Measurements from ENCODE around the gene OTUD4.
"Not testable (repeated sequence)": the region's sequence is repeated elsewhere in the genome, so short reads cannot be mapped to it uniquely, and the experiment has no call there.

Gene OTUD4

DNA sequence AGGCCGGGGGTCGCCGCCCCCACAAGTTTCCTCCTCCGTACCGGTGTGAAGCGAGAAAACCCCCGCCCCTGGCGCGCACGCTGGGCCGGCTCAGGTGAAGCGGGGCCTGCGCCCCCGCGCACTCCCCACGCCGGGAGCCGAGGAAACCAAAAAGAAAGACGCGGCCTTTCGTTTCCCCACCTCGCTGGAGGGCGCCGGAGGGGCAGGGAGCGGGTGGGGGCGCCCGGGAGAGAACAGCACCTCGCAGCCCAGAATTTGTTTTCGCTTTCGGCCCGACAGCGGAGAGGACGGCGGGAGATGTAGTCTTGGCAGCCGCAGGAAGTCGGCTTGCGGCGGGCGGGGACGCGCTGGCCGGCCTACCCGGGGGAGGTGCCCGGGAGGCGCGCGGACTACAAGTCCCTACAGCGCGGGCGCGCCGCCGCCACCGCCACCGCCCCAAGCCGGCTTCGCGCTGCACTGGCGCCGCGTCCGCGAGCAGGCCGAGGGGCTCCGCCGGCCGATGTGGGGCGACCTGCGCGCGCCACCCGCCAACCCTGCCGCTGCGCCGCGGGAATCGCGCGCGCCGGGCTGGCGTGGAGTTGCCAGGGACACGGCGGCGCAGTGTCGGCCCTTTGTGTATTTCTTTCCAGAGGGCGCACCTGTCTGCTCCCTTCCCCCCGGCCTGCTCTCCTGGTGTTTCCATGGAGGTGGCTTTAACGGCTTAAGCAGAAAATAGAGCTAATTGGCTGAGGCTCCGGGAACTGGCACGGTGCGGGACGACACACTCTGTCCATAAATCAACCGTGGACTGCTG, at the start of gene OTUD4:
Gene OTUD4 (minus strand): TSS at position 292 of the 793 bp plus-strand sequence. CDS start 616 bp downstream, outside the sequence.
- TF ChIP-seq, protein P1, sequence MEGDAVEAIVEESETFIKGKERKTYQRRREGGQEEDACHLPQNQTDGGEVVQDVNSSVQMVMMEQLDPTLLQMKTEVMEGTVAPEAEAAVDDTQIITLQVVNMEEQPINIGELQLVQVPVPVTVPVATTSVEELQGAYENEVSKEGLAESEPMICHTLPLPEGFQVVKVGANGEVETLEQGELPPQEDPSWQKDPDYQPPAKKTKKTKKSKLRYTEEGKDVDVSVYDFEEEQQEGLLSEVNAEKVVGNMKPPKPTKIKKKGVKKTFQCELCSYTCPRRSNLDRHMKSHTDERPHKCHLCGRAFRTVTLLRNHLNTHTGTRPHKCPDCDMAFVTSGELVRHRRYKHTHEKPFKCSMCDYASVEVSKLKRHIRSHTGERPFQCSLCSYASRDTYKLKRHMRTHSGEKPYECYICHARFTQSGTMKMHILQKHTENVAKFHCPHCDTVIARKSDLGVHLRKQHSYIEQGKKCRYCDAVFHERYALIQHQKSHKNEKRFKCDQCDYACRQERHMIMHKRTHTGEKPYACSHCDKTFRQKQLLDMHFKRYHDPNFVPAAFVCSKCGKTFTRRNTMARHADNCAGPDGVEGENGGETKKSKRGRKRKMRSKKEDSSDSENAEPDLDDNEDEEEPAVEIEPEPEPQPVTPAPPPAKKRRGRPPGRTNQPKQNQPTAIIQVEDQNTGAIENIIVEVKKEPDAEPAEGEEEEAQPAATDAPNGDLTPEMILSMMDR (IDR thresholded peaks at IDR 0.05; ENCODE audit: low read depth, low read length) = no peak
- H3K4me3 ChIP-seq (ENCODE audit: low read depth, low read length) = peak within 1 kb of the TSS; percentile 81

GRCh38 chr4:145223228-145223627, 42.8 kb upstream of the OTUD4 start:
- H3K4me3 ChIP-seq (ENCODE audit: low read depth, low read length) = not testable (repeated sequence)

- not testable (repeated sequence) for H3K4me3 ChIP-seq (ENCODE audit: low read depth, low read length)
Observed at GRCh38 chr4:145221529-145221928, 41.1 kb upstream of the OTUD4 start.

GRCh38 chr4:145219090-145219489, 38.7 kb upstream of the OTUD4 start:
- TF ChIP-seq, protein P1 (IDR thresholded peaks at IDR 0.05; ENCODE audit: low read depth, low read length) = no peak

GRCh38 chr4:145218251-145218650, 37.9 kb upstream of the OTUD4 start:
- TF ChIP-seq, protein P1 (IDR thresholded peaks at IDR 0.05; ENCODE audit: low read depth, low read length) = no peak
- H3K4me3 ChIP-seq (ENCODE audit: low read depth, low read length) = no peak overlapping the region

More at GRCh38 chr4:145219090-145219489, 38.7 kb upstream of the OTUD4 start:
- H3K4me3 ChIP-seq (ENCODE audit: low read depth, low read length) = no peak overlapping the region

- no peak overlapping the region for H3K4me3 ChIP-seq (ENCODE audit: low read depth, low read length)
- TF ChIP-seq, protein P1 (IDR thresholded peaks at IDR 0.05; ENCODE audit: low read depth, low read length) = no peak
Observed at GRCh38 chr4:145217349-145217748, 37.0 kb upstream of the OTUD4 start.

GRCh38 chr4:145216535-145216934, 36.1 kb upstream of the OTUD4 start:
- H3K4me3 ChIP-seq (ENCODE audit: low read depth, low read length) = no peak overlapping the region
- TF ChIP-seq, protein P1 (IDR thresholded peaks at IDR 0.05; ENCODE audit: low read depth, low read length) = peak; percentile 11; the same call in 1 of the 2 replicates

DNA sequence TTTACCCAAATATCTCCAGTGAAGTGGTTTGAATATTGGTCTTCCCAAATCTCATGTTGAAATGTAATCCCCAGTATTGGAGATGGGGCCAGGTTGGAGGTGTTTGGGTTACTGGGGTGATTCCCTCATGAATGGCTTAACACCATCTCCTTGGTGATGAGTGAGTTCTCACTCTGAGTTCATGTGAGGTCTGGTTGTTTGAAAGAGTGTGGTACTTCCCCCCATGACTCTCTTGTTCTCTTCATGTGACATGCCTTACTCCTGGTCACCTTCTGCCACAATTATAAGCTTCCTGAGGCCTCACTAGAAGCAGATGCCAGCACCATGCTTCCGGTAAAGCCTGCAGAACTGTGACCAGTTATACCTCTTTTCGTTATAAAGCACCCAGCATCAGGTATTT, 32.9 kb upstream of the OTUD4 start:
- TF ChIP-seq, protein P1 (IDR thresholded peaks at IDR 0.05; ENCODE audit: low read depth, low read length) = no peak
- H3K4me3 ChIP-seq (ENCODE audit: low read depth, low read length) = no peak overlapping the region

Data from WI38 (cell line).